IMR-90 (cell line): Measurements from ENCODE around the gene TULP4. TPM values are rescaled to one million over a fixed set of nuclear protein-coding genes. Genes with fewer than 3 reads are reported as not detected.
A peak's percentile ranks its signal among the peaks of the same experiment; 100 is the strongest.

ENCODE experiments used
- ATAC-seq: fragments of 200-7000 bp; cut with Tn5 transposase; 2 replicates; pipeline ENCODE4 v1.9.1; 2020; ENCODE audit warnings: low read depth, mild to moderate bottlenecking, moderate library complexity
- BruUV-seq: library from RNA; stranded (reverse); fragments of 400-500 nt; replicated peaks from 2 replicates; lab custom pipeline; 2021; lab: Mats Ljungman, UMichigan
- CTCF ChIA-PET: fragments of 300-600 bp; formaldehyde crosslinking; extraction: SDS; loops from one replicate; lab custom pipeline; 2021; ENCODE audit warnings: antibody characterized with exemption; lab: Yijun Ruan, JAX
- POLR2A ChIA-PET: fragments of 300-600 bp; sonication (Branson Sonifier 250); formaldehyde crosslinking; loops from one replicate; lab custom pipeline; 2022; ENCODE audit warnings: antibody characterized with exemption; ENCODE audit not compliant: unreplicated experiment; lab: Charles Lee
- DNase-seq: peaks from one replicate; pipeline ENCODE4 v3.0.0; 2013
- H2AFZ ChIP-seq: replicated peaks from 2 replicates; pipeline ENCODE3; 2013; ENCODE audit warnings: low read length, mild to moderate bottlenecking; ENCODE audit not compliant: poor library complexity
- H2AK5ac ChIP-seq: 2 replicates; pipeline ENCODE4 v1.6.1; 2013; ENCODE audit warnings: low read depth, low read length, inconsistent platforms
- H2AK9ac ChIP-seq: replicated peaks from 2 replicates; pipeline ENCODE3; 2013; ENCODE audit warnings: mild to moderate bottlenecking, low read depth, low read length, moderate library complexity; ENCODE audit not compliant: poor library complexity
- H2BK120ac ChIP-seq: 2 replicates; pipeline ENCODE4 v1.6.1; 2013; ENCODE audit warnings: low read depth, low read length, inconsistent platforms
- H2BK15ac ChIP-seq: 3 replicates; pipeline ENCODE4 v1.6.1; 2013; ENCODE audit warnings: low read depth, low read length, inconsistent platforms
- H2BK20ac ChIP-seq: 2 replicates; pipeline ENCODE4 v1.6.1; 2013; ENCODE audit warnings: low read depth, mild to moderate bottlenecking, inconsistent platforms, low read length, moderate library complexity
- H2BK5ac ChIP-seq: 2 replicates; pipeline ENCODE4 v1.6.1; 2013; ENCODE audit warnings: mild to moderate bottlenecking, low read depth, low read length, inconsistent platforms; ENCODE audit not compliant: poor library complexity, severe bottlenecking
- H3K14ac ChIP-seq: replicated peaks from 2 replicates; pipeline ENCODE4 v1.6.1; 2013; ENCODE audit warnings: low read depth, low read length, inconsistent platforms
- H3K18ac ChIP-seq: 2 replicates; pipeline ENCODE4 v1.6.1; 2013; ENCODE audit warnings: low read depth, low read length, control low read depth
- H3K23ac ChIP-seq: 2 replicates; pipeline ENCODE4 v1.6.1; 2013; ENCODE audit warnings: low read depth, low read length, inconsistent platforms
- H3K27ac ChIP-seq: 2 replicates; pipeline ENCODE4 v1.5.1; 2013; ENCODE audit warnings: mild to moderate bottlenecking, control low read depth, low read length; ENCODE audit not compliant: insufficient read depth
- H3K27me3 ChIP-seq: 2 replicates; pipeline ENCODE4 v1.6.1; 2013; ENCODE audit warnings: low read length; ENCODE audit not compliant: control insufficient read depth, insufficient read depth
- H3K36me3 ChIP-seq: 2 replicates; pipeline ENCODE4 v1.6.1; 2013; ENCODE audit warnings: low read length, mixed read lengths; ENCODE audit not compliant: control insufficient read depth, insufficient read depth
- H3K4ac ChIP-seq: 2 replicates; pipeline ENCODE4 v1.6.1; 2013; ENCODE audit warnings: low read depth, low read length, inconsistent platforms
- H3K4me1 ChIP-seq: 2 replicates; pipeline ENCODE4 v1.6.1; 2013; ENCODE audit warnings: low read length, mixed read lengths; ENCODE audit not compliant: control insufficient read depth, insufficient read depth
- H3K4me2 ChIP-seq: 2 replicates; pipeline ENCODE4 v1.6.1; 2013; ENCODE audit warnings: low read depth, mild to moderate bottlenecking, control low read depth, low read length, moderate library complexity
- H3K4me3 ChIP-seq: 2 replicates; pipeline ENCODE4 v1.5.1; 2013; ENCODE audit warnings: low read depth, mild to moderate bottlenecking, control low read depth, low read length, moderate library complexity; ENCODE audit not compliant: insufficient read depth
- H3K56ac ChIP-seq: 2 replicates; pipeline ENCODE4 v1.6.1; 2013; ENCODE audit warnings: low read length, inconsistent platforms; ENCODE audit not compliant: insufficient read depth; ENCODE audit errors: extremely low read depth
- H3K79me1 ChIP-seq, 2 experiments: 2 replicates each; pipeline ENCODE4 v1.6.1; 2013; ENCODE audit warnings: low read length in 2 of 2, inconsistent platforms in 1 of 2, low read depth in 1 of 2
- H3K9ac ChIP-seq: 2 replicates; pipeline ENCODE4 v1.6.1; 2013; ENCODE audit warnings: low read depth, low read length, control low read depth
- H3K9me1 ChIP-seq: 2 replicates; pipeline ENCODE4 v1.6.1; 2013; ENCODE audit warnings: low read length, inconsistent platforms; ENCODE audit not compliant: insufficient read depth
- H3K9me3 ChIP-seq: 2 replicates; pipeline ENCODE4 v1.6.1; 2013; ENCODE audit warnings: low read length; ENCODE audit not compliant: control insufficient read depth, insufficient read depth
- H4K20me1 ChIP-seq: 2 replicates; pipeline ENCODE4 v1.6.1; 2013; ENCODE audit warnings: low read length, inconsistent platforms; ENCODE audit not compliant: insufficient read depth
- H4K5ac ChIP-seq: 2 replicates; pipeline ENCODE4 v1.6.1; 2013; ENCODE audit warnings: mild to moderate bottlenecking, low read depth, low read length, control low read depth
- H4K8ac ChIP-seq, 2 experiments: 2 replicates each; pipeline ENCODE4 v1.6.1; 2013; ENCODE audit warnings: low read depth in 2 of 2, low read length in 2 of 2, control low read depth in 1 of 2, inconsistent platforms in 1 of 2
- H4K91ac ChIP-seq: 2 replicates; pipeline ENCODE4 v1.6.1; 2013; ENCODE audit warnings: low read depth, low read length, inconsistent platforms; ENCODE audit not compliant: insufficient read depth
- BHLHE40 ChIP-seq: fragments of 150-350 bp; IDR thresholded peaks from 2 replicates; pipeline ENCODE4 v1.6.1; 2016; ENCODE audit warnings: mild to moderate bottlenecking, low read depth, low read length
- CEBPB ChIP-seq: IDR thresholded peaks from 2 replicates; pipeline ENCODE4 v1.6.1; 2012; ENCODE audit warnings: low read depth, low read length, improper control_type of control experiment
- MAFK ChIP-seq: IDR thresholded peaks from 2 replicates; pipeline ENCODE4 v1.6.1; 2012; ENCODE audit warnings: low read depth, low read length, improper control_type of control experiment
- MXI1 ChIP-seq: IDR thresholded peaks from 2 replicates; pipeline ENCODE4 v1.6.1; 2012; ENCODE audit warnings: low read depth, mild to moderate bottlenecking, low read length, moderate library complexity, borderline replicate concordance
- NFE2L2 ChIP-seq: fragments of 150-350 bp; IDR thresholded peaks from 2 replicates; pipeline ENCODE4 v1.6.1; 2016; ENCODE audit warnings: low read depth, mild to moderate bottlenecking, low read length
- POLR2A ChIP-seq: IDR thresholded peaks from 2 replicates; pipeline ENCODE4 v1.6.1; 2012; ENCODE audit warnings: mild to moderate bottlenecking, low read depth, low read length
- RCOR1 ChIP-seq: IDR thresholded peaks from 2 replicates; pipeline ENCODE4 v1.6.1; 2012; ENCODE audit warnings: mild to moderate bottlenecking, low read length, improper control_type of control experiment; ENCODE audit not compliant: insufficient replicate concordance
- RFX5 ChIP-seq: IDR thresholded peaks from 2 replicates; pipeline ENCODE4 v1.8.0; 2012; ENCODE audit warnings: low read depth, mild to moderate bottlenecking, low read length, moderate library complexity
- WGBS, 2 experiments: methylation state at CpG; one replicate each; pipeline versions ENCODE4 v1.1.5 to v1.1.7; 2013; ENCODE audit warnings: missing lambda C conversion rate in 2 of 2; ENCODE audit not compliant: insufficient read length in 1 of 2; ENCODE audit errors: extremely low coverage in 2 of 2; 5-methylcytosine and 5-hydroxymethylcytosine counted together
- dilution Hi-C: fragments of 300-500 bp; cut with HindIII; formaldehyde crosslinking; loops from one replicate; pipeline ENCODE4 v1.14.3; 2018; ENCODE audit warnings: low sequenced_read_pairs; ENCODE audit not compliant: unreplicated experiment
- in situ Hi-C: fragments of 300-500 bp; cut with MboI; formaldehyde crosslinking; loops from 3 replicates; pipeline ENCODE4 v1.14.3; 2019; ENCODE audit warnings: low sequenced_read_pairs, inconsistent platforms, mixed read lengths
- intact Hi-C: fragments of 100-400 bp; cut with micrococcal nuclease; formaldehyde crosslinking; loops from 2 replicates; pipeline ENCODE4 v1.10.0; 2022
- polyA plus RNA-seq, 3 experiments: library from polyadenylated mRNA; depleted of rRNA; stranded (reverse); fragments of >200 nt; gene quantifications; 2 replicates each; pipeline ENCODE4 v1.2.3, GENCODE V29; 2012; ENCODE audit warnings: low replicate concordance in 1 of 3
- total RNA-seq: library from RNA; depleted of rRNA; stranded (reverse); fragments of >200 nt; gene quantifications from 2 replicates; pipeline ENCODE4 v1.2.3, GENCODE V29; 2012
- TF ChIP-seq, protein P1 (sequence below): conservative IDR thresholded peaks from 2 replicates; pipeline ENCODE4 v1.5.1; 2012; ENCODE audit warnings: mild to moderate bottlenecking, low read depth, low read length, improper control_type of control experiment

Gene TULP4
- total and polyA plus RNA-seq, 2 of the 4 experiments (the other 2 are of a cell fraction), result 8.1 to 30.6 TPM

DNA sequence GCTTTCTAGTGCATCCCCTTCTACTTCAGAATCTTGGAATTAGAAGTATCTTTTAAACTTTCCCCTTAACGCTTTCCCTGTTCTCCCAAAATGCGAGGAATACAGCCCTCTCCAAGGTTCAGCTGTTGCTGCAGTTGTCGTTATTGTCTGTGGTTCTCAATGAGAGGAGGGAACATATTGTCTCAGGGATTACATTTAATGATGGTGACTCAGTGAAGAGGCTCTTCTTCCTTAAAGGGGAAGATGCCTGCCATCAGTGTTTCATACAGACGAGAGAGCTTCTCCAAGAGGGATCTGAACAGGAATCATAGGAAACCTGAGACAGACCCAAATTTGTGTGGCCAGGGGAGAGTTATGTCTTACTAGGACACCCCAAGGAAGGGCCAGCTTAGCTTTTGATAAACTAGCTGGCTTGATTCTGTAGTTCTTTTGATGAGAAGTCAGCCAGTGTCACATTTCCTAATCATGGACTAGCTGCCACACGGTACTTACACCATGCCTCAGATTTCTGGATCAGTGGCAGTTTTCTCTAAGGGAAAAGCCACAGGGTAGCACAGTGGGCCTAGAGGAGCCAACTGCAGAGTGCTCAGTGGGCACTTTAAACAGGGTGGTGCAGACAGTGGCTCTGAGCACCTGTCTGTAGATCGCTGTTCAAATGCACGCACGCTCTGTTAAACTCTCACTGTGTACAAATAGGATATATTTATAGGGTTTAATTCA is 187.9 kb downstream of the TULP4 start:
- Histone ChIP-seq H3K4me2 (peak overlapping the region; percentile 41; the same call in 1 of the 2 replicates), H3K9ac (no peak overlapping the region), H3K27me3 (no peaks in the 10 kb centered on the region), H3K79me1 (0 out of 4 replicates have a peak, but pooled peaks cover 0 to 4% of the 10 kb centered on the region in 2 experiments), H3K4me3 (no peak overlapping the region), H2BK5ac (no peak overlapping the region), H4K8ac (peak overlapping the region in 1 of 2 experiments; percentile 48; a peak in 1 of 4 replicates), H3K4me1 (peaks cover 5% of the 10 kb centered on the region), H3K9me1 (peaks cover 7% of the 10 kb centered on the region; the same call in 1 of the 2 replicates), H3K27ac (no peak overlapping the region), H2AK5ac (no peak overlapping the region), H4K91ac (no peak overlapping the region), H2BK120ac (peak overlapping the region; percentile 29; the same call in 1 of the 2 replicates), H3K14ac (0 out of 2 replicates have a peak overlapping the region, but pooled peaks have one; percentile 67), H3K18ac (no peak overlapping the region), H3K36me3 (peaks cover 26% of the 10 kb centered on the region), H2BK20ac (0 out of 2 replicates have a peak overlapping the region, but pooled peaks have one; percentile 36), H3K9me3 (no peaks in the 10 kb centered on the region), H3K23ac (peak overlapping the region; percentile 86), H4K20me1 (no peaks in the 10 kb centered on the region), H3K56ac (no peak overlapping the region), H2BK15ac (no peak overlapping the region), H4K5ac (no peak overlapping the region; the same call in 1 of the 2 replicates), H2AFZ (no peak overlapping the region), H3K4ac (peak overlapping the region; percentile 48; the same call in 1 of the 2 replicates), H2AK9ac (no peak overlapping the region)
- in situ Hi-C loops, result no loop called here
- ChIA-PET POLR2A (interaction anchor here (0.6 kb wide), 1 partner anchor 69 kb away, joined by 4 read pairs; no protein-coding TSS in a partner anchor), CTCF (interaction anchor here (0.7 kb wide), 1 partner anchor 279 kb away, joined by 4 read pairs; no protein-coding TSS in a partner anchor)
- DNase-seq (peak; percentile 59), ATAC-seq (peak; percentile 98)
- BruUV-seq, result no TSS peak
- intact Hi-C loops, result no loop called here
- dilution Hi-C loops, result no loop called here
- WGBS, 2 experiments, result no CpG with 5 or more reads among the region's 8 CpGs
- TF ChIP-seq CEBPB, result no peak
- TF ChIP-seq MXI1, result no peak
- TF ChIP-seq, protein P1, sequence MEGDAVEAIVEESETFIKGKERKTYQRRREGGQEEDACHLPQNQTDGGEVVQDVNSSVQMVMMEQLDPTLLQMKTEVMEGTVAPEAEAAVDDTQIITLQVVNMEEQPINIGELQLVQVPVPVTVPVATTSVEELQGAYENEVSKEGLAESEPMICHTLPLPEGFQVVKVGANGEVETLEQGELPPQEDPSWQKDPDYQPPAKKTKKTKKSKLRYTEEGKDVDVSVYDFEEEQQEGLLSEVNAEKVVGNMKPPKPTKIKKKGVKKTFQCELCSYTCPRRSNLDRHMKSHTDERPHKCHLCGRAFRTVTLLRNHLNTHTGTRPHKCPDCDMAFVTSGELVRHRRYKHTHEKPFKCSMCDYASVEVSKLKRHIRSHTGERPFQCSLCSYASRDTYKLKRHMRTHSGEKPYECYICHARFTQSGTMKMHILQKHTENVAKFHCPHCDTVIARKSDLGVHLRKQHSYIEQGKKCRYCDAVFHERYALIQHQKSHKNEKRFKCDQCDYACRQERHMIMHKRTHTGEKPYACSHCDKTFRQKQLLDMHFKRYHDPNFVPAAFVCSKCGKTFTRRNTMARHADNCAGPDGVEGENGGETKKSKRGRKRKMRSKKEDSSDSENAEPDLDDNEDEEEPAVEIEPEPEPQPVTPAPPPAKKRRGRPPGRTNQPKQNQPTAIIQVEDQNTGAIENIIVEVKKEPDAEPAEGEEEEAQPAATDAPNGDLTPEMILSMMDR, result no peak
- no peak for TF ChIP-seq RCOR1
- TF ChIP-seq POLR2A, result no peak
- no peak for TF ChIP-seq BHLHE40
- no peak for TF ChIP-seq MAFK
- TF ChIP-seq NFE2L2, result no peak
- TF ChIP-seq RFX5, result no peak
